HG03378 (cell line): ENCODE measurements around the gene ENOX1.

Experiments used
- ATAC-seq: cut with Tn5 transposase; IDR thresholded peaks from one replicate; pipeline ENCODE4 v1.9.1; 2021; ENCODE audit warnings: mild to moderate bottlenecking, moderate library complexity; ENCODE audit not compliant: unreplicated experiment

The ENOX1 gene

DNA sequence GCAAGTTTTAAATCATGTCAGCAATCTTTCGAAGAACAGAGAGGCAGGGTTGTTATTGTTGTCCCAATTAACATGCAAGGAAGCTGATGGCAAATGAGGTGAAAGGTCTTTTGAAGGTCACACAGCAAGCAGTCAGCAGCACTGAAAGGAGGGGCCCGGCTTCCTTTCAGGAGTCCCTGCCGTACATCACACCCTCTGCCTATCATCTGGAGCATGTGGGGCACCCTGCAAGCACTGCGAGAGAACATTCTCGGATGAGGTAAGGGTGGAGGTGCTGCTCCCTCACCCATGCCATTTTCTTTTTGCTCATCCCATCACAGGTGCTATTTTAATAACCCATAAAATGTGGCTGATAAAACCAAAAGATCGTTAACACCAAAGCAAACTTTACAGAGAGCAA, 111.2 kb downstream of the ENOX1 start:
- ATAC-seq, result no peak

DNA sequence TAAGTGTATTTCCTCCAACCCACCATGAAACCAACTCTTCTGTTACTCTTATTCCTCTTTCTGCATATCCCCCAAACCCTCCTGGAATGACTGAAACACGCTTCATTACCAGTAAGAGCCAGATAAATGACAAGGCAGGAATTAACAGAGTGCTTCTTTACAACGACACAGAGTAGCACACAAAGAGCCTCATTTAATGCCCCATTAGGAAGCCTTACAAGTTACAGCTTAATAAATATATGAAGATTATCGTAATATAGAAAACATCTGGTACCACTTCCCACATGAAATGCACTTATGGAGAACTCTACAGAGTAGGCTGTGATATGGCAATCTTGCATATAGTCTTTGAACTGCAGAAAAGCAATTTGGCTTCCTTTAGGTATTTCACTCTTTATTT, 116.8 kb downstream of the ENOX1 start:
- ATAC-seq, result no peak

DNA sequence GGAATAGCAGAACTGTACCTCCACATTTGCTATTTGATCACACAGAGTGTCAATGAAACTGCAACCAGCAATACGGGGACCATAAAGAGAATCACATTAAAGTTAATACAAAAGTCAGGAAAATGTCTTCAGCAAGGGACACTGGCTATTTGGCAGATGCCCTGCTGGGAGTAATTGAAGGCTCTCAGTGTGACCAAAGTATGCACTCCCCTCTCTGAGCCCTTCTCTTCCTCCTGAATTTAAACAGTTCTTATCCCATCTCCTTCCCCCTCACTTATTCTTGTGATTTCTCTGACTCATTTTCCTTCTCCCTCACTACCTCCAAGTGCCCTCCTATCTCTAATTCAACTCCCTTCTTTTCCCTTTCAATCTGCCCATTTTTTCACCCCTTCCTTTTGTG, 117.7 kb downstream of the ENOX1 start:
- no peak for ATAC-seq

DNA sequence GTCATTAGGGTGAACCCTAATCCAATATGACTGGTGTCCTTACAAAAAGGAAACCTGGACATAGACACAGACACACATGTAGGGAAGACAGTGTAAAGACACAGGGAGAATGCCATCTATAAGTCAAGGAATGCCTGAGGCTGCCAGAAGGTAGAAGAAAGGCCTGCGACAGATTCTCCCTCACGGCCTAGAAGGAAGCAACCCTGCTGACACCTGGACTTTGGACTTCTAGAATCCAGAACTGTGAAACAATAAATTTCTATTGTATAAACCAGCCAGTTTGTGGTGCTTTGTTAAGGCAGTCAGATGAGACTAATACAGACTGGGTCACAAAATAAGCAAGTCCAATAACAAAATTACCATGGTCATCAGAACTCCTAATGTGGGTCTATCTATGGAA, 120.4 kb downstream of the ENOX1 start:
- ATAC-seq, result no peak

DNA sequence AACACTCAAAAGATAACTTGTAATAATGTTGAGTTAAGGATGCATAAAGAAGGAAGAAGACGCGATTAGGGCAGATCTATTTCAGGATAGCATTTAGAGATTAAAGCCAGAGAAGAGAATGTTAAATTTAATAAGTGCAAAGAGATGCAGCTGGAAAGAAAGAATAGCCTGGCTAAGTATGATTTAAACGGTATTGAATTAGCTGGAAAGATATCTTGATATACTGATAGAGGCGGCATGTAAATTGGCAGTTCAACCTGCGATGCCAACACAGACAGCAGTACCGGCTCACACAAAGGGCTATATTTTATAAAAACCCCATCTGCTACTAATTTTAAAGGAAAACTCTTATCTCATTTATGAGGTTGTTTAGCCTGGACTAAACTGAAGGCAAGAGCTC, 121.4 kb downstream of the ENOX1 start:
- no peak for ATAC-seq

DNA sequence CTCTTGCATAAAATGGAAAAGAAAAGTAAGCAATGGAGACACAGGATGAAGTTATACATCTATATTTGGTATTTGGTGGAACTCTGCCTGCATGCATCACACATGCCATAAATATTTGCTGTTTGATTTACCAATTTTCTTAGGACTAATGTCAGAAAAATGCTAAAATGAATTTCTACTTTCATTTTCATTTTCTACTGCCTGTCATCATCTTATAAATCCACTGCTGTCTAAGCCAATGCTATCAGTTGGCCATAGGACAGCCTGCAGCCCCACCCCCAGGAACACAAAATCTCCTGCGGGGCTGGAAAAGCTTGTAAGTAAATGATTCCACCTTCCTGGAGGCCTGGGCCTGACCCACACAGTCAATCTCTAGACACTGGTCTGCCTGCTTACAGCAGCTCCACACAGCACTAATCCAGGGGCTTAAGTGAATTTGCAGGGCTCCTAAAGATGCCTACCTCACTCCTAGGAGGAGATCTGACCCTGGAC, 122.0 kb downstream of the ENOX1 start:
- no peak for ATAC-seq

DNA sequence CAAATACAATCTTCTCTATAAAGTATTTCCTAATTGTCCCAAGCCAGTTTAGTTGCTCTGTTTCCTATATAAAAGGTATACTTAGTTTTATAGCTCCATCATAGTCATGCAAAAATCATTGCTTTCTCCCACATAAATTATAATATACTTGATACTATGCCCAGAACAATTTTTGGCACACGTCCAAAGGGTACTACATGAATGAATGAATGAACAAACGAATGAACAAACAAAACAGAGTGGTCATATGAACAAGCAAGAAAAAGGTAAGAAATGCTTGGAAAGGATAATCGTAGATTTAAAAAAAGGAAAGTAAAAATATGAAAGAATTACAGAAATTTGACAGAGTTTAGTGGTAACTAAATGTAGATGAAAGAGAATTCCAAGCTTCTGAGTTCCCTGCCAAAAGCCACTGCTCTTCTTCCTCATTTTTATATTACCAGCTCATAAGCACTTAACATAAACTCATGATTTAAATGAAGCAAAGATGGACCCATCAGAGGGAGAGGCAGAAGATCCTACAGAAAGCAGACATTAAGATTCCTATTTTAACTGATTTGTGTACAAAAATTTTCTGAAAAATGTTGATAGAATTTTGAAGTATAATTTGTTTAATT, 123.2 kb downstream of the ENOX1 start:
- no peak for ATAC-seq

DNA sequence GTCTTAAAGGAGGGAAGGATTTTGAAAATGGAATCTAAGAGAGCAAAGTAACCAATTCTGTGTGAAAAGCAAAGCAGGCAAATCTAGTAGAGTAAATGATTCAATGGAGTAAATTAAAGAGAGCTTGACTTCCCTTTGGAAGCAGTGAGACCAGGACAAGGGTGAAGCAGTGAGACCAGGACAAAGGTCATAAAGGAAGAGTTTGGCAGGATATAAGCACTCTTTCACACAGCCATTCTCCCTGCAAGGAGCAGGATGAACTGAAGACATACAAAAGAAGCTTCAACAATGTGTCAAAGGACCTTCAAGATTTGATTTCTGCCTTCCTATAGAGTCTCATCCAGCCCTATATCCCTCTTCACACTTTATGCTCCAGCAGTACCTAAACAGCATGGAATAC, 123.8 kb downstream of the ENOX1 start:
- no peak for ATAC-seq

DNA sequence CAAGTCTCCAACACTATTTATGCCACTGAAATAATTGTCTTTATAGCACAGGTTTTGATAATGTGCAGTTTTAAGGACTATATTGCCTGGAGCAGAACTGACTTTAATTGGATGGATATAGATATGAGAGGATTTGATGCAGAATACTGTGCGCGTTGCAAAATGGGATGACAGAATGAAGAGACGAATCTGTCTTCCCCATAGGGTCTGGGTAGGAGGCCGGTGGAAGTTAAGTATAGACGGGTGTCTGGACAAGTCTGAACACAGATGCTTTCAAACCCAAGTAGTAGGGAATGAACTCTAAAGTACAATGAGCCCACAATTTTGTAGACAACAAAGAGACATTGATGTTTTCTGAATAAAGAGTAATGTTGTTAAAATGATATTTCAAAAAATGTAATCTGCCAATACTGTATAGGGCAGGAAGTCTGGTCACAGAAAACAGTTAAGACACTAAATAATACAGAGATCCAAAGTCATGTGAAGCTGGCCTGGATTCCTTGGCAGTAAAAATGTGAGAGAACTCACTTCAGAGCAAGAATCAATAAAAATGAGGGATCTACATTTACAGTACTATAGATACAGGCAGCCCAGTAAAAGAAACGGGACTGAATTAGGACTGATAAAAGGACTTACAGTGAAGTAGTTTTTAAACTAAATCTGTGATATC, 125.5 kb downstream of the ENOX1 start:
- no peak for ATAC-seq

DNA sequence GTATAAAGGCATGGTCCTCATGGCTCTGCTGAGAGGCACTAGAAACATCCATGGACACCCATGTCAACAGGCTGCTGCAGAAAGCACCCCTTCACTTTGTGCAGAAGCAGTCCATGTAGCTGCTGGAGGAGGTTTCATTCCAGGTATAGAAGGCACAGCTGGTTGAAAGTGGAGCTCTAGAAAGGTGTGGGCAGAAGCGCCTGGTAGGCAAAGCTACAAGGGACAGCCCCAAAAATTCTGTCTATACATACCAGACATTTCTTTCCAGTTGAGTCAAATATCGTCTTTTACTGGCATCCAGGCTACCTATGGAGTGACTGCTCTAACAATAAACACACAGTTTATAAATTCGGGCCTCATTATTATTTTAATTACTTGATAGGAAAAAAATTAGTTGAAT, 129.3 kb downstream of the ENOX1 start:
- no peak for ATAC-seq

DNA sequence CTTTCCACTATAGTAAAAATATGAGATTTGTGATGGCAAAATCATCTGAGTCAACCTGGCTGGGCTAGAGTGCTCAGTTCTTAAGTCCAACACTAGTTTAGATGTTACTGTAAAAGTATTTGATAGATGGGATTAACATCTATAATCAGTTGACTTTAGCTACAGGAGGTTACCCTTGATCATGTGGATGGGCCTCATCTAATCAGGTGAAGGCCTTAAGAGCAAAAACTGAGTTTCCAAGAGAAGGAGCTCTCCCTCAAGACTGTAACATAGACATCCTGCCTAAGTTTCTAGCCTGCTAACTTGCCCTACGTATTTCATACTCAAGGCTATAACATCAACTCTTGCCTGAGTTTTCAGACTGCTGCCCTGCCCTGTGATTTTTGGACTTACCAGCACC, 132.8 kb downstream of the ENOX1 start:
- no peak for ATAC-seq

DNA sequence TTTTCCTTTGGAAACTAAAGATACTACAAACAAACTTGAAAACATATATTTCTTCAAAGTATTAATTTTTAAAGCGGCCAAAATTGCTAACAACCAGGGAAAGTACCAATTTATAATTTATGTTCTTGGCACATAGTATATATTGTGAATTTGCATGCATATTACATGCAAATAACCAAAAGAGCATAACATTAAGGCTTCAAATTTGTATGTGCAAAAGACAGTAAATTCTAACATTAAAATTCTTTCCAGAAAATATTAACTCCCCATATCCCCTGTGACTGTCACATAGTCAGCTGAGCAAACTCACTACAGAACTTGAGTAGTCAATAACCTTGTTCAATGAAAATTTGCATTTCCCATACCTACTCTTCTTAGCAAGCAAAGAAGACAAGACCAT, 133.4 kb downstream of the ENOX1 start:
- ATAC-seq, result no peak

DNA sequence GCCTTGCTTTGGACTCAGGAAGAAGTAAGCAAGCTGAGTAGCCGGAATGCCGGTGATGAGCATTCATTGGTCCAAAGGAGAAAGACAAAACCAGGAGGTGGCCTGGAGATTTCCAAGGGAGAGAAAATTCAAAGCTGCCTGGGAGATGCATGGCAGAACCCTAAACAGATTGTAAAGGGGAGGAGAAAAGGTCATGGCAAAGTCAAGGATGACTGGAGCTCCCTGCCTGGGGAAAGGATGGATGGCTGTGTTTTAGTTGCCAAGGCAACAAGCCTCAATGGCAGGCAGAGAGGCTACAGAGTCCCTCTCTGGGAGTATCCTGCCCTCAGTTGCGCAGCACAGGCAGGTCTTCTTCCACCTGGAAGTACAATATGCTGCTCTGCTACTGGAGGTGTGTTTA, 134.0 kb downstream of the ENOX1 start:
- no peak for ATAC-seq

DNA sequence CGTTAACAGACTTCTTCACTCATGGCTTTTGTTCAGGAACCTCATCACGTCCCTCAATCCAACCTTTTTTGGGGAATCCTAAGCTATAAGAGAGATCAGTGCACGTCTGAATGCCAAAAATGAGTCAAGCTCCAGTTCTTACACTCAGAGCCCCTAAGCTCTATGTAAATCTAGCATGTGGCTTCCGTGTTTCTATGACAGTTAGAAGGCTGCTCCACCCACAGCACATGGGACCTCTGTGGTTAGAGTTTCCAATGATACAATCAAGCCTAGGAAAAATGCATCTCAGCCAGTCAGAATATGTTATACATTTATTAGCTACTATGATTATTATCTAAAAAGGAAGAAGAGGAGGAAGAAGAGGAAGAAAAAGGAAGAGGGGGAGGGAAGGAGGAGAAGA, 135.9 kb downstream of the ENOX1 start:
- no peak for ATAC-seq

DNA sequence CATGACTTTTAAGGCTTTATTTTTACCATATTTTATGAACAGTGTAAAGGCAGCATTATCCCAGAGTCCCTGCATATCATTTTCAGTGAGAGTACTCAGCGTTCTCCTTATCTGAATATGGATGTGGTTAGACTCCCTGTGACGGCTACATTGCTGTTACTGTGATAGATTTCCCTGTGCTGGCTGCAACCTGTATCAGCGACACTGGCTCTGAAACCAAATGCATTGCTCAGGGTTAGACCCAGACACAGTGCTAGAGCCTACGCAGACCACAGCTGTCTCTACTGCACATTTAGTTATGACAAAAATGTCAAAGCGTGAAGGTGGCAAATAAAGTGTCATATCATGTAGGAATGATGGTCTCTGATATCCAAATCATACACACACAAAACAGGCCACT, 138.0 kb downstream of the ENOX1 start:
- ATAC-seq, result no peak

DNA sequence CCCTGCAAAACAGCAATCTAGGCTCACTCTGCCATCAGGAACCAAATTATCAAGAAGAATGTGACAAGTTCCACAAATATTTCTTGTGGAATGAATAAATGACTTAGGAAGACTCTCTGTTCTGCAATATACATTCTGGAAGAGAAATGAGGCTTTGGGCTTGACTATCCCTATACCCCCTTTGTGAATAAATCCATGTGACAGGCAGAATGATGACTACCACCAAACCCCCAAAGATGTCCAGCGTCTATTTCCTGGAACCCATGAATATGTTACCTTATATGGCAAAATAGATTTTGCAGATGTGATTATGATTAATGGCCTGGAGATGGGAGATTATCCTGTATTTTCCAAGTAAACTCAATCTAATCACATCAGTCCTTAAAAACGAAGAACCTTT, 139.3 kb downstream of the ENOX1 start:
- no peak for ATAC-seq

DNA sequence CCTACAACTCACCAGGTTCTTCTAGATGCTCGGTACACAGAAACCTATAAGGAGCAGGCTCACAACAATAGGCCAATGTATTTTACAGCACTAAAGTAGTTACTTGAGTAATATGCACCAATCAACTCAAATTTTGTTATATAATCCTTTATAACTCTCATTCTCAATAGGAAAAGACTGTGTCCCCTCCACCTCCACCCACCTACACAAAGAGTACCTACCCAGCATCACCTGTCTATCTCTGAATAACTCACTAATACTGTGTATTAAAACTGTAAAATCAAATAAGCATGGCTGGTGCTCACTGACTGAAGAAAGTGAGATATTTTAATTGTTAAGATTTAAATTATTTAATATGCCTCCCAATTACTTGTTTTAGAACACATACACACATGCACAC, 146.3 kb downstream of the ENOX1 start:
- ATAC-seq, result no peak

DNA sequence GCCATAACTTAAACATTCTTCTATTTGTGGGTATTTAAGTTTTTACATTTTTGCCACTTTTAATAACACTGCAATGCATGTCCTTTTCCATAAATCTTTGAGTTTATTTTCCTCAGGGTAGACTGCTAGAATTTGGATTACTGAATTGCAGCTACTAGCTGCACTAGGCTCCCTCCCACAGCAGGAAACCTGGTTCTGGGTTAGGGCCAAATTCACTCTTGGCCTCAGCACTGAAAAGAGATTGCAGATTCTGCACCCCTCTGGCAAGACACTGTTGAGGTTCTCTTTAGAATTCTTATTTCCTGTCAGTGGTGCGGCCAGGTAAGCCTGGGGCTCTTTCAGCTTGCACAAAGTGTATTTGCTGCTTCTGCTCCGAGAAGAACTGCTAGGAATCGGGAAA, 155.7 kb downstream of the ENOX1 start:
- no peak for ATAC-seq

DNA sequence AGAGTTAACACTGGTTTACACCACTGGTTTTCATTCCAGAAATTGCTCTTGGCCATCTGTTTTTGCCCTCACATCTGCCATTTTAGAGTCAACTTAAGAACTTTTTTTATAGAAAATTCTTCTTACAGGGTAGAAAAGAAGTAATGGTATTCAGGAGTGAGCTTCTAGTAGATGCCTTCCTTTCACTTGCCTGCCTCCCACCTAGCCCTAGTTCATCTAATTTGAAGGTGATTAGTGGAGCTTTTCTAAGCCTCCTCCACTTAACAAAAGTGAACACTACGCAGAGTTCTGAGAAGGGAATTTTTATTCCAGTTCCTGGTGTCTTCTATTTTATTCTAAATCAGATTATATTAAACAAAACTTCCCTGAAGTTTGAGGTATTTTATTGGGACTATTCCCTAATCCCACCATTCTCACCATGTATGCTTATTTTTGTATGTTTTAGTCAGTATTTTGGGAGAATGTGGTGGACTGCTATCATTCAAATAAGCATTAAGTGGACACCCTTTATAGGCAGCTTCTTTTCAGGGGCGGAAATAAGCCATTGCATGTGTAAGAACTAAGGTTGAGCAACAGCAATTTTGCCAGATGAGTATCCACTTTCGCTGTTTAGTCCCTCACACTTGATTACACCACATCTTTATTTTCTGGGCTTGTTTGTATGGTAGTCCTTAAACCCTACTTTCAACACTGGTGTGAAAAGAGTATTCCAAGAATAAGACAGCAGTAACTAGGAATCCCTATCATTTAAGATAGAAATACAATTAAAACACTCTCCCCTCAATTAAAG, 156.9 kb downstream of the ENOX1 start:
- no peak for ATAC-seq

DNA sequence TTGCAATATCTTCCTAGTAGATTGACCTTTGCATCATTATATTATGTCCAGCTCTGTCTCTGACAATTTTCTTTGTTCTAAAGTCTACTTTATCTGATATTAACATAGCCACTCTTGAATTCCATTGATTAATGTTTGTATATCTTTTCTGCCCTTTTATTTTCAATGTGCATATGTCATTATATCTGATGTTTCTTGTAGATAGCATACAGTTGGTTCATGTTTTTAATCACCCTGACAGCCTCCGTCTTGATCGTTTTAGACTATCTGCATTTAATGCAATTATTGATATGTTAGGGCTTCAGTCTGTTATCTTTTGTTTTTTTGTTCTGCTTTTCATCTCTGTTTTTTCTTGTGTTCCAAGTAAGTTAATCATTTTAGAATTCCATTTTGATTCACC, 159.8 kb downstream of the ENOX1 start:
- no peak for ATAC-seq

DNA sequence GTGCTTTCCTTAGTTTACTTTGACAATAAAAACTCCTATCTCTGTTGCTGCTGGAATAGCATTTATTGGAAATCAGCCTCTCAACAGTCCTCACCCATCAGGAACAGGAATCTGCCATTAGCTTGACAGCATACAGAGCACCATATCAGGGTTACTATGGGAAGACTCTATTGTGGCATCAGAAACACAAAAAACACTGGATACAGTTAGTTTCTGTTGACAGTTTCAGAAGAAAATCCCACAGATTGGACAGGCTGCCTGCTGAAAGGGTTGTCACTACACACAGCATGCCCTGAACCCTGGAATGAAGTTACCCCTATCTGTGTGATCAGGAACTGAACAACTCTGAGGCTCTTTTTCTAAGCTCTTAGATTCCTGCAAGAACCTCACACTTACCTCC, 172.7 kb downstream of the ENOX1 start:
- no peak for ATAC-seq
